Fibroblast of villous mesenchyme (primary cell): ENCODE results near the gene IZUMO1. TPM values are rescaled to one million over a fixed set of nuclear protein-coding genes. Genes with fewer than 3 reads are reported as not detected.
A peak's percentile ranks its signal among the peaks of the same experiment; 100 is the strongest.

Experiments used
- DNase-seq: peaks from one replicate; pipeline ENCODE4 v3.0.0-alpha.2; 2010; ENCODE audit warnings: low read depth
- H3K4me3 ChIP-seq: 2 replicates; pipeline ENCODE4 v1.5.1; 2011; ENCODE audit warnings: low read depth, mild to moderate bottlenecking, low read length
- CTCF ChIP-seq: IDR thresholded peaks from 2 replicates; pipeline ENCODE4 v1.5.1; 2012; ENCODE audit warnings: low read depth, mild to moderate bottlenecking, low read length; ENCODE audit not compliant: insufficient read depth
- total RNA-seq: library from RNA; depleted of rRNA; stranded (reverse); fragments of >200 nt; gene quantifications from 2 replicates; pipeline ENCODE4 v1.2.3, GENCODE V29; 2012

Gene IZUMO1
- total RNA-seq, 1 donor = under 0.01 TPM

DNA sequence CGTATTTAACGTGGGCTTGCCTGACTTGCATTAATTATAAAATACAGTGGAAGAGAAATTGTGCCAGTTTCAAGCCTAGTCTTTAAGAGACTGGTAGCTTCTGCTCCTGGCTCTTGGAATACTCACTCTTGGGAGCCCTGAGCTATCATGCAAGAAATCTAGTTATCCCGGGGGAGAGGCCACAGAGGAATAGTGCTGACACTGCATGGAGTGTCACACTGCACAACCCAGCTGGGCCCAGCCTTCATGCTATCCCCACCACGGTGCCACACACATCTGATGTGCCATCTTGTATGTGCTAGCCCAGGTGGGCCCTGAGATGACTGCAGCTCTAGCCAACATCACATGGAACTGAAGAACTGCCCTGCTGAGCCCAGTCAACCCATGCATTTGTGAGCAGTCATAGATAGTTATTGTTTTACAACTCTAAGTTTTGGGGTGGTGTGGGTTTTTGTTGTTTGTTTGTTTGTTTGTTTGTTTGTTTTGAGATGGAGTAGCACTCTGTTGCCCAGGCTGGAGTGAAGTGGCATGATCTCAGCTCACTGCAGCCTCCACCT is 35.5 kb downstream of the IZUMO1 start:
- no peak for DNase-seq
- no peak overlapping the region for H3K4me3 ChIP-seq
- no peak for TF ChIP-seq CTCF

DNA sequence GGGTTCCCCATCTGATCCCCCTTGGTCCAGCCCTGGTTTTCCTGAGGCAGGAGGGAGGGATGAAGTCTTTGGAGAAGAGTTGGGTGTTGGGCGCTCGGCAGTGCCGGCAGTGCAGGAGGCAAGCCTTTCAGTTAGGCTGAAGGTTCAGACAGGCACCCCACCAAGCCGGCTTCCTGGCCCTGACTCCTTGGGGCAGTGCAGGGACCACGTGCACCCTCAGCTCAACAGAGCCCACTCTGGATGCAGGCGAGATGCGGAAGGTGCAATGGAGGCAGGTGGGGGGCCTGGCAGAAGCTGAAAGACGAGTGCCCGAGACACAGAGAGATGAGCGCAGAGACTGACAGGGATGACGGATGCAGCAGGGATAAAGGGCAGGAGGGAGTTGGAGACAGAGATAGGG is 38.2 kb downstream of the IZUMO1 start:
- no peak for TF ChIP-seq CTCF
- H3K4me3 ChIP-seq = no peak overlapping the region
- DNase-seq = no peak

- H3K4me3 ChIP-seq = no peak overlapping the region
- DNase-seq = no peak
- no peak for TF ChIP-seq CTCF
Measured at GRCh38 chr19:48705431-48705830, 41.3 kb downstream of the IZUMO1 start.

DNA sequence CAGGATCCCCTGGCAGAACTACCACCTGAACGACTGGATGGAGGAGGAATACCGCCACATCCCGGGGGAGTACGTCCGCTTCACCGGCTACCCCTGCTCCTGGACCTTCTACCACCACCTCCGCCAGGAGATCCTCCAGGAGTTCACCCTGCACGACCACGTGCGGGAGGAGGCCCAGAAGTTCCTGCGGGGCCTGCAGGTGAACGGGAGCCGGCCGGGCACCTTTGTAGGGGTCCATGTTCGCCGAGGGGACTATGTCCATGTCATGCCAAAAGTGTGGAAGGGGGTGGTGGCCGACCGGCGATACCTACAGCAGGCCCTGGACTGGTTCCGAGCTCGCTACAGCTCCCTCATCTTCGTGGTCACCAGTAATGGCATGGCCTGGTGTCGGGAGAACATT is 43.4 kb downstream of the IZUMO1 start:
- no peak for TF ChIP-seq CTCF
- DNase-seq = no peak
- no peak overlapping the region for H3K4me3 ChIP-seq

DNA sequence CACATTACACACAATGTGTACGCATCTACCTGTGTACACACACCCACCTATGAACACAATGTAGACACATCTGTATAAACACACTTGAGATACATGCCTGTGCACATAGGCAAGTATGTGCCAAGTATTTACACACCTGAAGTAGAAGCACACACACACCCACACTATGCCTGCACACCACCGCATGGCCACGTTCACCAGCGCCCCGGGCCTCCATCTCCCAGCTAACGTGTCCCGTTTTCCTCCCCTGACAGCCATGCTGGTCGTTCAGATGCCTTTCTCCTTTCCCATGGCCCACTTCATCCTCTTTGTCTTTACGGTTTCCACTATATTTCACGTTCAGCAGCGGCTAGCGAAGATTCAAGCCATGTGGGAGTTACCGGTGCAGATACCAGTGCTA is 44.0 kb downstream of the IZUMO1 start:
- no peak overlapping the region for H3K4me3 ChIP-seq
- no peak for DNase-seq
- TF ChIP-seq CTCF = no peak

- no peak for TF ChIP-seq CTCF
- no peak overlapping the region for H3K4me3 ChIP-seq
- peak; percentile 66 for DNase-seq
Measured at GRCh38 chr19:48698046-48698445, 48.7 kb downstream of the IZUMO1 start.

DNA sequence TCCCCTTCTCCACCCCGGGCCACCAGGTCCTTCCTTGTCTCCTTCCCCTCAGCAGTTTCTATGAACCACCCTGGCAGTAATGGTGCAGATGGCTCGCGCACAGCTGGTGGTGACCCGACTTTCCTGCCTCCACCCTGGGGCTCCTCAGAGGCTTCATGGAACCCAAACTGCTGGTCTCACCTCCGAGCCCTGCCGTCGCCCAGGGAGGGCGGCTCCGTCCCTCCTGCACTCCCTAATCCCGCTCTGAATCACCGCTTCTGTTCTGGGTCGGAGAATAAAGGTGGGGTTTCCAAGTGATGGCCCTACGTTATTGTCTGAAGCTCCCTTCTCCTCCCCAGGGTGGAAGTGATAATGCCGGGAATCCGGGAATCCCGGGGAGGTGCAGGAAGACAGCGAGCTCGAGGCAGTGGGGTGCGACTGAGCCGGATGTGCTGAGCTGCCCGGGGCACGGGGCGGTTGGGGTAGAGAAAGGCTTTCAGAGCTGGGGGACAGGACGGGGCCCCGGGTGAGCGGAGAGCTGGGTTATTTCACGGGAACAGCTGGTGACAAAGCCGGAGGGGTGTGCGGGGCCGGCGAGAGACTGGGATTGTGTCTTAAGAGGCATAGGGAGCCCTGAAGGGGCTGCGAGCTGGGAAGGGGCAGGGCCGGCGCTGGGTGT is 50.2 kb downstream of the IZUMO1 start:
- TF ChIP-seq CTCF = no peak
- peak overlapping the region; percentile 21 for H3K4me3 ChIP-seq
- no peak for DNase-seq
